IMR-90 (cell line): Measurements from ENCODE around the gene C16orf87.

Source experiments
- CEBPB ChIP-seq: IDR thresholded peaks from 2 replicates; pipeline ENCODE4 v1.6.1; 2012; ENCODE audit warnings: low read depth, low read length, improper control_type of control experiment
- FOS ChIP-seq: fragments of 150-350 bp; IDR thresholded peaks from 2 replicates; pipeline ENCODE4 v1.6.1; 2016; ENCODE audit warnings: low read depth, low read length
- MXI1 ChIP-seq: IDR thresholded peaks from 2 replicates; pipeline ENCODE4 v1.6.1; 2012; ENCODE audit warnings: low read depth, mild to moderate bottlenecking, low read length, moderate library complexity, borderline replicate concordance
- POLR2A ChIP-seq: IDR thresholded peaks from 2 replicates; pipeline ENCODE4 v1.6.1; 2012; ENCODE audit warnings: mild to moderate bottlenecking, low read depth, low read length
- RAD21 ChIP-seq: IDR thresholded peaks from 2 replicates; pipeline ENCODE4 v1.6.1; 2012; ENCODE audit warnings: low read length, improper control_type of control experiment
- RCOR1 ChIP-seq: IDR thresholded peaks from 2 replicates; pipeline ENCODE4 v1.6.1; 2012; ENCODE audit warnings: mild to moderate bottlenecking, low read length, improper control_type of control experiment; ENCODE audit not compliant: insufficient replicate concordance
- RFX5 ChIP-seq: IDR thresholded peaks from 2 replicates; pipeline ENCODE4 v1.8.0; 2012; ENCODE audit warnings: low read depth, mild to moderate bottlenecking, low read length, moderate library complexity
- SMC3 ChIP-seq: fragments of 150-350 bp; IDR thresholded peaks from 2 replicates; pipeline ENCODE4 v1.6.1; 2016; ENCODE audit warnings: low read depth, mild to moderate bottlenecking, antibody characterized with exemption, low read length, moderate library complexity
- USF2 ChIP-seq: fragments of 150-350 bp; IDR thresholded peaks from 2 replicates; pipeline ENCODE4 v1.6.1; 2017; ENCODE audit warnings: mild to moderate bottlenecking, antibody characterized with exemption, low read length, low read depth
- TF ChIP-seq, protein P1 (sequence below): conservative IDR thresholded peaks from 2 replicates; pipeline ENCODE4 v1.5.1; 2012; ENCODE audit warnings: mild to moderate bottlenecking, low read depth, low read length, improper control_type of control experiment
- TF ChIP-seq, protein P2 (sequence below): fragments of 150-350 bp; IDR thresholded peaks from 2 replicates; pipeline ENCODE4 v1.6.1; 2016; ENCODE audit warnings: low read depth, mild to moderate bottlenecking, low read length, moderate library complexity, borderline replicate concordance

DNA sequence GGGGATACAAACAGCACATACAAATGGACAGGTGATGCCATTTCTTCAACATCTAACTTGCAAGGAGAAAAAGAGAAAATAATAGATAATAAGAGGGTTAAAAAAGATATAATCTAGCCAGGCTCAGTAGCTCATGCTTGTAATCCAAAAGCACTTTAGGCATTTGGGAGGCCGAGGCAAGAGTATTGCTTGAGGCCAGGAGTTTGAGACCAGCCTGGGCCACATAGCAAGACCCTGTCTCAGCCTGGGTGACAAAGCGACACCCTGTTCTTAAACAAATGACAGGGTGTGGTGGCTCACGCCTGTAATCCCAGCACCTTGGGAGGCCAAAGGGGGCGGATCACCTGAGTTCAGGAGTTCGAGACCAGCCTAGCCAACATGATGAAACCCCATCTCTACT is 19.3 kb downstream of the C16orf87 start:
- TF ChIP-seq, protein P1, sequence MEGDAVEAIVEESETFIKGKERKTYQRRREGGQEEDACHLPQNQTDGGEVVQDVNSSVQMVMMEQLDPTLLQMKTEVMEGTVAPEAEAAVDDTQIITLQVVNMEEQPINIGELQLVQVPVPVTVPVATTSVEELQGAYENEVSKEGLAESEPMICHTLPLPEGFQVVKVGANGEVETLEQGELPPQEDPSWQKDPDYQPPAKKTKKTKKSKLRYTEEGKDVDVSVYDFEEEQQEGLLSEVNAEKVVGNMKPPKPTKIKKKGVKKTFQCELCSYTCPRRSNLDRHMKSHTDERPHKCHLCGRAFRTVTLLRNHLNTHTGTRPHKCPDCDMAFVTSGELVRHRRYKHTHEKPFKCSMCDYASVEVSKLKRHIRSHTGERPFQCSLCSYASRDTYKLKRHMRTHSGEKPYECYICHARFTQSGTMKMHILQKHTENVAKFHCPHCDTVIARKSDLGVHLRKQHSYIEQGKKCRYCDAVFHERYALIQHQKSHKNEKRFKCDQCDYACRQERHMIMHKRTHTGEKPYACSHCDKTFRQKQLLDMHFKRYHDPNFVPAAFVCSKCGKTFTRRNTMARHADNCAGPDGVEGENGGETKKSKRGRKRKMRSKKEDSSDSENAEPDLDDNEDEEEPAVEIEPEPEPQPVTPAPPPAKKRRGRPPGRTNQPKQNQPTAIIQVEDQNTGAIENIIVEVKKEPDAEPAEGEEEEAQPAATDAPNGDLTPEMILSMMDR, result no peak
- no peak for TF ChIP-seq POLR2A
- no peak for TF ChIP-seq FOS
- TF ChIP-seq CEBPB, result no peak
- TF ChIP-seq, protein P2, sequence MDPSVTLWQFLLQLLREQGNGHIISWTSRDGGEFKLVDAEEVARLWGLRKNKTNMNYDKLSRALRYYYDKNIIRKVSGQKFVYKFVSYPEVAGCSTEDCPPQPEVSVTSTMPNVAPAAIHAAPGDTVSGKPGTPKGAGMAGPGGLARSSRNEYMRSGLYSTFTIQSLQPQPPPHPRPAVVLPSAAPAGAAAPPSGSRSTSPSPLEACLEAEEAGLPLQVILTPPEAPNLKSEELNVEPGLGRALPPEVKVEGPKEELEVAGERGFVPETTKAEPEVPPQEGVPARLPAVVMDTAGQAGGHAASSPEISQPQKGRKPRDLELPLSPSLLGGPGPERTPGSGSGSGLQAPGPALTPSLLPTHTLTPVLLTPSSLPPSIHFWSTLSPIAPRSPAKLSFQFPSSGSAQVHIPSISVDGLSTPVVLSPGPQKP, result no peak
- no peak for TF ChIP-seq SMC3
- no peak for TF ChIP-seq RCOR1
- no peak for TF ChIP-seq MXI1
- TF ChIP-seq USF2, result no peak
- TF ChIP-seq RFX5, result no peak
- TF ChIP-seq RAD21, result no peak
